ENCODE measurements around the gene RELB.

RELB gene

DNA sequence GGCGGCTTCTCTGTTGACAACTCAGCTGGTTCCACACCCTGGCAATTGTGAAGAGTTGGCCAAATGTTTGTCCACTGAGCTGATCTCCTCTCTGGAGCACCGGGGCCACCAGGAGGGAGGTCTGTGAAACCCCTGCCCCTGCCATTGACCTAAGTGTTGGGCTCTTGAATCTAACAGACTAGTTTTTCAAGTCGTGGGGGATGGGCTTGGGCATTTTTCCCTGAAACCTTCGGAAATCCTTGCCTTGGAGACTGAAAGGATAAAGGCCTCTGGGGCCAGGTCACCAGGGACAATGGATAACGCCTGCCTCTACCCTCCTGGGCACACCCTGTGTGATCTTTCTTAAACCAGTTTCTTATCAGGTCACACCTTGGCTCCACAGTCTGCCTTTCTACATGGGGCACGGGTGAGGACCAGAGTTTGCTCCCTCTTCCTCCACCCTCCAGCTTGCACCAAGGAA lies 78.7 kb downstream of the RELB start:
- no peak for DNase-seq (ENCODE audit: low spot score)

DNA sequence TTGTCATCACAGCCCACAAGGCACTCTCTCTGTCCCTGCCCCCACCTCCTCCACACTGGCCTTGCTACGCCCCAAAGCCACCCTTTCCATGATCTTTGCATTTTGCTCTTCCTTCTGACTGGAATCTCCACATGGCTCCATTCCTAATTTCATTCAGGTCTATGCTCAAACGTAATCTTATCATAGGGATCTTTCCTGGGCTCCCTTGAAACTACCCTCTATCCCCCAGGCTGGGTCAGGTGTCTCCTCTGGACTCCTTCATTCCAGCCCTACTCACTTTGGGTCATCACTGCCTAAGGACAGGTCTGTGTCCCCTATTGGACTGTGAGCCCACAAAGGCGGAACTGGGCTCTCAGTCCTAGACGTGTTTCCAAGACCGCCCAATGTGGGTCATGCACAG lies 80.9 kb downstream of the RELB start:
- no peak for DNase-seq (ENCODE audit: low spot score)

DNA sequence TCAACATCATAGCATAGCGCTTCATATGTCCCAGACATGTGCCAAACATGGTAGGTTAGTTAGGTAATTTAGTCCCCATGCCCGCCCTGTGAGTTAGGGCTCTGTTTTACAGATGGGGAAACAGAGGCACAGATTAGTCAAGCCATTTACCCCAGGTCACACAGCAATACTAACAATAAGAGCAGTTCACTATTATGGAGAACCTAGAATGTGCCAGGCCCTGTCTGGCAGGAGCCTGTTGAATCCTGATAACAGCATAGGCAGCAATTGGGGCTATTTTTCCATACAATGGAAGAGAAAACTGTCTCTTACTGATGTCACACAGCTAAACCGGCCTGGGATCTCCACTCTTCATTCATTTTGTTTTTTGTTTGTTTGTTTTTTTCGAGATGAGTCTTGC lies 85.2 kb downstream of the RELB start:
- no peak for DNase-seq (ENCODE audit: low spot score)

DNA sequence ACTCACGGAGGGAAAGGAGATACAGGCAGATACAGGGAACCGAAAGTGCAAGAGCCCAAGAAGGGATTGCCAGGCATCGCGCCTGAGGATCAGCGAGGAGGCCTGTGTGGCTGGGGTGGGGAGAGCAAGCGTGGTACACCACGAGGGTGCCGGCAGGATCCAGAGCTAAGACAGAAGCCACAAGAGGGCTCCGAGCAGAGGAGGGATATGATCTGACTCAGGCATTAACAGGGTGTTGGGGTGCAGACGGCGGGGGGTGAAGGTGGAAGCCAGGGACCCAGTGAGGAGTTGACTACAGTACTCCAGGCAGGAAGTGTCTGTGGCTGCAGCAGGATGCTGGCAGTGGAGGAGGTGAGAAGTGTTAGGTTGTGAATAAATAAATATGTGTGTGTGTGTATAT lies 86.3 kb downstream of the RELB start:
- DNase-seq (ENCODE audit: low spot score), result no peak
